C4-2B (cell line): ENCODE results near the gene PARD3B.

Experiments used
- H3K27ac ChIP-seq: fragments of 450-650 bp; 2 replicates; pipeline ENCODE4 v1.5.1; 2017
- ZFX ChIP-seq: fragments of 450-650 bp; IDR thresholded peaks from 2 replicates; pipeline ENCODE4 v1.6.1; 2017
- TF ChIP-seq, protein P1 (sequence below): fragments of 450-650 bp; conservative IDR thresholded peaks from 2 replicates; pipeline ENCODE4 v1.5.1; 2017; ENCODE audit warnings: mild to moderate bottlenecking

Gene PARD3B

DNA sequence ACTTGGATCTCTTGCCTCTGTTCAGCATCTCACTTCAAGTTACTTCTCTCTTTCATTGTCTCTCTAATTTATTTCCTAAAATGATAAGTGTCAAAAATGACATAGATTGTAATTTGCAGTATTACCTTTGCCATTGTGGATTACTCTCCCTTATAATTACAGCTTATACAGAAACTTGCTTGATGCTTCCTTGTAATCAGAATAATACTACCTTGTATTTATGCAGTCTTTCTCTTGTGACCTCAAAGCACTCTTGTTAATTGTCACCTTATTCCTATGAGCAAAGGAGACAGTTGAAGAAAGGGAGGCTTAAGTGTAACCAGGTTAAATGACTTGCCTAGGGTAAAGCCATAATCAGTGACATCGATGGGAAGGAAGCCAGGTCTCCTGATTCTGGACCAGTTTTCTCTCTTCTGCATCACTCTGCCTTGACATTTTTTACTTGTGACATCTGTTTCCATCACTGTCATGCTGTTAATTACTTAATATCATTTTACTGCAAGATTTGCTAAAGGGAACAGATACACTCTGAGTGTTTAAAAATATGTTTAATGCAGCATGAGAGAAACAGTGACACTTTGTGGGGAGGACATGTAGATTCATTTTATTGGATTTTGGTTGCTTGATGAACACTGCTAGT, 388.6 kb downstream of the PARD3B start:
- TF ChIP-seq, protein P1, sequence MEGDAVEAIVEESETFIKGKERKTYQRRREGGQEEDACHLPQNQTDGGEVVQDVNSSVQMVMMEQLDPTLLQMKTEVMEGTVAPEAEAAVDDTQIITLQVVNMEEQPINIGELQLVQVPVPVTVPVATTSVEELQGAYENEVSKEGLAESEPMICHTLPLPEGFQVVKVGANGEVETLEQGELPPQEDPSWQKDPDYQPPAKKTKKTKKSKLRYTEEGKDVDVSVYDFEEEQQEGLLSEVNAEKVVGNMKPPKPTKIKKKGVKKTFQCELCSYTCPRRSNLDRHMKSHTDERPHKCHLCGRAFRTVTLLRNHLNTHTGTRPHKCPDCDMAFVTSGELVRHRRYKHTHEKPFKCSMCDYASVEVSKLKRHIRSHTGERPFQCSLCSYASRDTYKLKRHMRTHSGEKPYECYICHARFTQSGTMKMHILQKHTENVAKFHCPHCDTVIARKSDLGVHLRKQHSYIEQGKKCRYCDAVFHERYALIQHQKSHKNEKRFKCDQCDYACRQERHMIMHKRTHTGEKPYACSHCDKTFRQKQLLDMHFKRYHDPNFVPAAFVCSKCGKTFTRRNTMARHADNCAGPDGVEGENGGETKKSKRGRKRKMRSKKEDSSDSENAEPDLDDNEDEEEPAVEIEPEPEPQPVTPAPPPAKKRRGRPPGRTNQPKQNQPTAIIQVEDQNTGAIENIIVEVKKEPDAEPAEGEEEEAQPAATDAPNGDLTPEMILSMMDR = no peak
- TF ChIP-seq ZFX = no peak
- H3K27ac ChIP-seq = no peak overlapping the region

DNA sequence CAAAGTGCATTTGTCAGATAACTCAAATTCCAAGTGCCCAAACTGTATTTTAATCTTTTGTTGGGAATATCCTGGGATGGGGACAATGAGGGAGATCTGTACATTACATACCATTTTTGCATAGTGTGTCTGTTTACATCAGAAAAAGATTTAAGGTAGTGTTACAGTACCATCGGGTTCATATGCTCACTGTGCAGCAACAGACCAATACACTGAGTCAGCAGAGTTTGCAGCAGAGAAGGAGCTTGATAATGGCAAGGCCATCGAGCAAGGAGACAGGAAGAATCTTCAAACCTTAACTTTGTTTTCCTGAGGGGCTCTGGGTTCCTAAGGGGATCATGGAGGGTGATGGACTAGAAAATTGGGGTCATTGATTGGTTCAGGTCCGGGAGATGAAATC, 399.7 kb downstream of the PARD3B start:
- peak overlapping the region; percentile 54; the same call in 1 of the 2 replicates for H3K27ac ChIP-seq
- no peak for TF ChIP-seq ZFX
- TF ChIP-seq, protein P1 = no peak

- H3K27ac ChIP-seq = peak overlapping the region; percentile 54; the same call in 1 of the 2 replicates
- no peak for TF ChIP-seq ZFX
- TF ChIP-seq, protein P1 = no peak
These were observed 400.1 kb downstream of the PARD3B start for GRCh38 chr2:204945376-204945775.

DNA sequence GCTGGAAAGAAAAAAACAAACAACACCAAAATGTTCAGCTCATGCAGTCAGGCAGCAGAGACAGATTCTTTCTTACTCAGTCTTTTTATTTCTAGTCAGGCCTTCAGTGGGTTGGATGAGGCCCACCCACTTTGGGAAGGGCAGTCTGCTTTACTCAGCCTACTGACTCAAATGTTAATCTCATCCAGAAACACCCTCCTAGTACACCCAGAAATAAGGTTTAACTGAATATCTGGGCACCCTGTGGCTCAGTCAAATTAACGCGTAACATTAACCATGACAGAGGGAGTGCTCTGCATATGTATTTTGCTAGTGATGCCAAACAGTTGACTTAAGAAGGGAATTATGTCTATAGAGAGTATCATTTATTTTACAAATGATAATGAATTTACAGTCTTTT, 401.6 kb downstream of the PARD3B start:
- TF ChIP-seq, protein P1 = no peak
- no peak for TF ChIP-seq ZFX
- peak overlapping the region; percentile 33; the same call in 1 of the 2 replicates for H3K27ac ChIP-seq

GRCh38 chr2:204947405-204947804, 402.1 kb downstream of the PARD3B start:
- TF ChIP-seq, protein P1 = no peak
- TF ChIP-seq ZFX = no peak
- H3K27ac ChIP-seq = no peak overlapping the region

- no peak for TF ChIP-seq ZFX
- TF ChIP-seq, protein P1 = no peak
- H3K27ac ChIP-seq = no peak overlapping the region
These were observed 402.9 kb downstream of the PARD3B start for GRCh38 chr2:204948024-204948763.

GRCh38 chr2:204948822-204949221, 403.5 kb downstream of the PARD3B start:
- H3K27ac ChIP-seq = no peak overlapping the region
- no peak for TF ChIP-seq ZFX
- TF ChIP-seq, protein P1 = no peak
